ENCODE results near the gene COMMD6. TPM values are rescaled to one million over a fixed set of nuclear protein-coding genes. Genes with fewer than 3 reads are reported as not detected.

Gene COMMD6
- total RNA-seq, 6 experiments from 2014 or later, result 142 to 177 (median 152) TPM

DNA sequence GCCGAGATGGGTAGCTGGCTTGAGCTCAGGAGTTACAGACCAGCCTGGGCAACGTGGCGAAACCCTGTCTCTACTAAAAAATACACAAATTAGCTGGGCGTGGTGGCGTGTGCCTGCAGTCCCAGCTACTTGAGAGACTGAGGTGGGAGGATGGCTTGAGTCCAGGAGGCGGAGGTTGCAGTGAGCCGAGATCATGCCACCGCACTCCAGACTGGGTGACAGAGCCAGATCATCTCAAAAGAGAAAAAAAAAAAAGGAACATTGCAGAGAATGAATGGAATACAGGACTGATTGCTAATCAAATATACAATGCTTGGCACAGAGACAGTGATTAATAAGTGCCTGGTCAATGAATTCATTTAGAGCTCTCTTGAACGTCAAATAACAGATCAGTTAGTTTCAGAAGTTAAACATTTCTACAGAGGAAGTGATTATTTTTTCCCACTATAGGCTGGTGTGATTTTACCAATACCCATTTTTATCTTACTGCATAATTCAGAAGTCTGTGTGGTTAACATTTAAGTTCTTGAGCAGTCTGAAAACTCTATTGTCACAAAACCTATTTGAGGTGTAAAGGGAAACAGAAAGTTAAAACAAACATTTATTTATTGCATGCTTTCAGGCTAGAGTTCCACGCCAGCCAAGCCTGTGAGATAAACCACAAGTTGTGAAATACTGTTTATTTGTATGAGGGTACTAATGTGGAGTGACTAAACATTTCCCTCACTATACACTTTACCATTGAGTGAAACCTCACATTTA lies 48.0 kb downstream of the COMMD6 start:
- H3K27me3 Mint-ChIP-seq (ENCODE audit: insufficient read depth), result 0 out of 2 replicates have a peak, but pooled peaks cover 3% of the 10 kb centered on the region
- H3K4me3 Mint-ChIP-seq, result no peak overlapping the region
- peaks cover 63% of the 10 kb centered on the region for H3K4me1 Mint-ChIP-seq (ENCODE audit: low read depth)
- no peak overlapping the region for H3K27ac Mint-ChIP-seq
- TF ChIP-seq, protein P1, sequence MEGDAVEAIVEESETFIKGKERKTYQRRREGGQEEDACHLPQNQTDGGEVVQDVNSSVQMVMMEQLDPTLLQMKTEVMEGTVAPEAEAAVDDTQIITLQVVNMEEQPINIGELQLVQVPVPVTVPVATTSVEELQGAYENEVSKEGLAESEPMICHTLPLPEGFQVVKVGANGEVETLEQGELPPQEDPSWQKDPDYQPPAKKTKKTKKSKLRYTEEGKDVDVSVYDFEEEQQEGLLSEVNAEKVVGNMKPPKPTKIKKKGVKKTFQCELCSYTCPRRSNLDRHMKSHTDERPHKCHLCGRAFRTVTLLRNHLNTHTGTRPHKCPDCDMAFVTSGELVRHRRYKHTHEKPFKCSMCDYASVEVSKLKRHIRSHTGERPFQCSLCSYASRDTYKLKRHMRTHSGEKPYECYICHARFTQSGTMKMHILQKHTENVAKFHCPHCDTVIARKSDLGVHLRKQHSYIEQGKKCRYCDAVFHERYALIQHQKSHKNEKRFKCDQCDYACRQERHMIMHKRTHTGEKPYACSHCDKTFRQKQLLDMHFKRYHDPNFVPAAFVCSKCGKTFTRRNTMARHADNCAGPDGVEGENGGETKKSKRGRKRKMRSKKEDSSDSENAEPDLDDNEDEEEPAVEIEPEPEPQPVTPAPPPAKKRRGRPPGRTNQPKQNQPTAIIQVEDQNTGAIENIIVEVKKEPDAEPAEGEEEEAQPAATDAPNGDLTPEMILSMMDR (IDR thresholded peaks at IDR 0.05), result no peak
- DNase-seq, result peak; percentile 60
- peaks cover 5% of the 10 kb centered on the region; the same call in 1 of the 2 replicates for H3K36me3 Mint-ChIP-seq (ENCODE audit: low read depth)
- H3K9me3 Mint-ChIP-seq, result peaks cover 6% of the 10 kb centered on the region

DNA sequence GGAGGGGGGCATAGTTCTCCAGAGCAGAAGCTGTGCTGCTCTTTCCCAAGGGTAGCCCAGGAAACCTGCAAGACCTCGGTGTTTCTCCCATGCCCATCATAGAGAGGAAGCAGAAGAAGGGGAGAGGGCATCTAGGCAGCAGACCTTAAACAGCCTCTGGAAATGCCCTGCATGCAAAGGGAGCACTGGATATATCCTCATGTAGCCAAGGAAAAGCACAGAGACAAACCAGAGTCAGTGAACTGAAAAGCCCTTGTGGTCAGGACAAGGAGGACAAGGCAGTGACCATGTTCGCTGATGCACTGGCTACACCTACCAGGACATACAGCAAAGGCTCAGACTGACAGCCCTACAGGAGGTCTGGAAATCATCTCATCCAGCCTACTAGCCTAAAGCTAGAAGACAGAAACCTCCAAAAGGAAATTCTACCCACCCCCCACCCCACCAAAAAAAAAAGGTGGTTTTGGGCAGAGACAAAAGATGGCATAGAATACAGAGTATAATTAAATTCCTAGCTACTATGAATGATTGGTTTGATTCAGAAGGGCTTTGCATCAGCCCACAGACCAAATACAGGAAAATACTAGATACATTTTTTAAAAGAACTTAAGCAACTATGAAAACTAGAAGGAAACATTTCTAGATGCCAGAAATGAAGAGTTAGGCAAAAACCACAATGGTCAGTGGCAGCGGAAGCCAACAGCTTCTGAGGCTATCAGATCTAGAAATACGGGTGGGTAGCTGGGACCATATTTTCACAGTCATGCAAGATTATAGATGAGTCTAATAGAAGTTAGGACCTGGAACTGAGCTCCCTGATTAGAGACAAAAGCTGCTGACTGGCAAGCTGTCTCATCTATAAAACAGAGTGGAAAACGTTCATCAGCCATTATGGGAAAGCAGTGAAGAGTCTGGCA lies 51.2 kb downstream of the COMMD6 start:
- peak overlapping the region; percentile 23 for H3K27ac Mint-ChIP-seq
- H3K27me3 Mint-ChIP-seq (ENCODE audit: insufficient read depth), result 0 out of 2 replicates have a peak, but pooled peaks cover 3% of the 10 kb centered on the region

DNA sequence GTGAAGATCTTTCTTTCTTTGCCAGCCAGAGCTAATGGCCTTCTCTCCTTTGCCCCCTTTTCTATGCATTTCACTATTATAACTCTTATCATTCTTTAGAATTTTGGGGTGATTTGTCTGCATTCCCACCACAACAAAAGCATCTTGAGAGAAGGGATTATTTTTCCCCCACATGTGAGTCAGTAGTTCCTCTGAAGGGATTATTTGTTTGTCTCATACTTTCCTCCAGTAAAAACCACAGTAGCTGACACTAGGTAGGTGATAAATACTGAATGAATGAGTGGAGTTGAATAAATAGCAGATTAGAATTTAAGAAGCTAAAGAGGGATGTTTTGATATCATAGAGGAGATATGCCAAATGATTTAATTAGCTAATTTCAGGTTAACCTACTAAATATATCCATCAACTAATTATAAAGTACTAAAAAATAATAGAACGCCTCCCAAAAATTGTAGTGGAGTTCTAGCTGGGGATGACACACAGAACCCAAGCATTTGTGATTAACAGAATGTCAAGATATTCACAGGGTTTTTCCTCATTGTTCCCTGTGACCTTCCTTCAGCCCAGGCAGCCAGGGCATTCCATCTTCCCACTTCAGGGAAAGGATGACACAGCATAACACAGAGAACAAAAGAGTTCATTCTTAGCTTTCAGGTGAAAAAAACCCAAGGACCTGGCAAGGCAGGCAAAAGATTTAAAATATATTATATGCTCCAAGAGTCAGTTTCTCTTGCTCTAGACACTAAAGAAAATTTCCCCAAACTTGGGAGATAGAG lies 52.2 kb downstream of the COMMD6 start:
- Mint-ChIP-seq H3K36me3 (ENCODE audit: low read depth) (no peaks in the 10 kb centered on the region), H3K9me3 (no peaks in the 10 kb centered on the region), H3K4me3 (peak overlapping the region; percentile 19; the same call in 1 of the 2 replicates), H3K27me3 (ENCODE audit: insufficient read depth) (0 out of 2 replicates have a peak, but pooled peaks cover 3% of the 10 kb centered on the region), H3K4me1 (ENCODE audit: low read depth) (peaks cover 50% of the 10 kb centered on the region), H3K27ac (peak overlapping the region; percentile 23)
- DNase-seq, result peak; percentile 60
- TF ChIP-seq, protein P1 (IDR thresholded peaks at IDR 0.05), result no peak

More for the DNA sequence above, 51.2 kb downstream of the COMMD6 start:
- H3K4me1 Mint-ChIP-seq (ENCODE audit: low read depth), result peaks cover 48% of the 10 kb centered on the region
- no peaks in the 10 kb centered on the region for H3K9me3 Mint-ChIP-seq
- peak overlapping the region; percentile 19; the same call in 1 of the 2 replicates for H3K4me3 Mint-ChIP-seq
- DNase-seq, result no peak
- TF ChIP-seq, protein P1 (IDR thresholded peaks at IDR 0.05), result peak; percentile 29
- H3K36me3 Mint-ChIP-seq (ENCODE audit: low read depth), result no peaks in the 10 kb centered on the region

DNA sequence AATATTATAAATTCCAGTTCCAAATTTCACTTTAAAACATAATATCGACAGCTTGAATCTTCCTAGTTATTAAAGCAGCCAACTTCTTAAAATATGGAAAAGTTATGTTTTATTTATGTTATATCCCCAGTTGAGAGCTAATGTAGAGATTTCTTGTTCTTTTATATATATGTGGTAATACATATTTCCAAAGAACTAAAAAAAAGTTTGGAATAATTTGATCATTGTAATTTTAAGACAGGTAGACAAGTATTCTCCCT lies 54.9 kb downstream of the COMMD6 start:
- H3K4me3 Mint-ChIP-seq, result peak overlapping the region; percentile 97
- H3K27ac Mint-ChIP-seq, result peak overlapping the region; percentile 90
- TF ChIP-seq, protein P1 (IDR thresholded peaks at IDR 0.05), result peak; percentile 46; the same call in 1 of the 2 replicates
- H3K36me3 Mint-ChIP-seq (ENCODE audit: low read depth), result no peaks in the 10 kb centered on the region
- 0 out of 2 replicates have a peak, but pooled peaks cover 3% of the 10 kb centered on the region for H3K27me3 Mint-ChIP-seq (ENCODE audit: insufficient read depth)
- H3K9me3 Mint-ChIP-seq, result no peaks in the 10 kb centered on the region
- H3K4me1 Mint-ChIP-seq (ENCODE audit: low read depth), result peaks cover 68% of the 10 kb centered on the region
- no peak for DNase-seq
